Lung microvascular endothelial cell (primary cell): ENCODE measurements around the gene IAPP. TPM values are rescaled to one million over a fixed set of nuclear protein-coding genes. Genes with fewer than 3 reads are reported as not detected.
A peak's percentile ranks its signal among the peaks of the same experiment; 100 is the strongest.
"Not testable (repeated sequence)": the region's sequence is repeated elsewhere in the genome, so short reads cannot be mapped to it uniquely, and the experiment has no call there.

Experiments used
- DNase-seq, 2 donors: peaks; one replicate each; pipeline versions ENCODE4 v3.0.0 to v3.0.0-alpha.2; 2010; ENCODE audit warnings: low read depth in 2 of 2
- total RNA-seq: library from RNA; depleted of rRNA; stranded (reverse); fragments of >200 nt; gene quantifications from 2 replicates; pipeline ENCODE4 v1.2.1, GENCODE V29; 2014

Gene IAPP
- total RNA-seq, 1 donor from 2014 or later, result not detected

- DNase-seq, result no peak
These were observed 6.5 kb downstream of the IAPP start for GRCh38 chr12:21379218-21379617.

- not testable (repeated sequence) for DNase-seq
These were observed 8.6 kb downstream of the IAPP start for GRCh38 chr12:21381320-21381719.

GRCh38 chr12:21384261-21384660 is 11.6 kb downstream of the IAPP start:
- no peak for DNase-seq

GRCh38 chr12:21387174-21387573 is 14.5 kb downstream of the IAPP start:
- no peak for DNase-seq

GRCh38 chr12:21392384-21392783 is 19.7 kb downstream of the IAPP start:
- DNase-seq, result no peak

- DNase-seq, result not testable (repeated sequence)
These were observed 22.3 kb downstream of the IAPP start for GRCh38 chr12:21394828-21395626.

- no peak for DNase-seq
These were observed 40.9 kb downstream of the IAPP start for GRCh38 chr12:21413369-21414277.

GRCh38 chr12:21416511-21417121 is 43.9 kb downstream of the IAPP start:
- DNase-seq, result peak; percentile 3 to 65

GRCh38 chr12:21418398-21418797 is 45.7 kb downstream of the IAPP start:
- DNase-seq, result not testable (repeated sequence)

GRCh38 chr12:21419009-21419699 is 46.5 kb downstream of the IAPP start:
- not testable (repeated sequence) for DNase-seq

GRCh38 chr12:21428241-21428640 is 55.5 kb downstream of the IAPP start:
- DNase-seq, result peak; percentile 17 to 25

Other genes with a start within 250 kb of the IAPP start
- gene SLCO1B1, start 241.7 kb upstream of the IAPP start, total RNA-seq, result not detected in 2 replicates
- gene SLCO1A2, start 38.0 kb upstream of the IAPP start, total RNA-seq, result not detected in 2 replicates
- gene PYROXD1, start 64.8 kb downstream of the IAPP start, total RNA-seq, result 4.6 and 5.4 TPM in 2 replicates
- 65.4 and 75.4 TPM in 2 replicates for gene RECQL, start 128.7 kb downstream of the IAPP start, total RNA-seq
- 15.0 and 18.1 TPM in 2 replicates for gene GOLT1B, start 128.9 kb downstream of the IAPP start, total RNA-seq
- gene SPX, start 153.4 kb downstream of the IAPP start, total RNA-seq, result not detected in 2 replicates
- gene GYS2, start 231.9 kb downstream of the IAPP start, total RNA-seq, result not detected in 2 replicates